Measurements from ENCODE around the gene CCDC63. TPM values are rescaled to one million over a fixed set of nuclear protein-coding genes. Genes with fewer than 3 reads are reported as not detected.

CCDC63 gene
- total and polyA plus RNA-seq, 9 of the 15 experiments (the other 6 are each of a cell fraction or from before 2014, with no cell fraction given) = not detected

- TF ChIP-seq EGR1 (conservative IDR thresholded peaks at IDR 0.05) (no peak), TGIF2 (CRISPR knock-in tag; IDR thresholded peaks at IDR 0.05) (no peak), RBM25 (IDR thresholded peaks at IDR 0.05; ENCODE audit: low read depth, low read length, severe bottlenecking) (no peak), NRF1 (conservative IDR thresholded peaks at IDR 0.05 in 1 of 2, IDR thresholded peaks at IDR 0.05 in 1 of 2) (0 out of 4 replicates have a peak, but pooled peaks of 1 of the 2 experiments have one; percentile 21), ZNF449 (CRISPR knock-in tag; IDR thresholded peaks at IDR 0.05) (no peak), NONO (IDR thresholded peaks at IDR 0.05; ENCODE audit: low read depth in 2 of 2, low read length in 1 of 2) (no peak), HDAC1 (IDR thresholded peaks at IDR 0.05) (0 out of 4 replicates have a peak, but pooled peaks of 1 of the 2 experiments have one; percentile 44), ATF3 (IDR thresholded peaks at IDR 0.05) (peak; percentile 63), ATF3 (CRISPR knock-in tag; conservative IDR thresholded peaks at IDR 0.05) (no peak), ZNF232 (CRISPR knock-in tag; IDR thresholded peaks at IDR 0.05) (no peak), GTF3C2 (IDR thresholded peaks at IDR 0.05; ENCODE audit: borderline replicate concordance, extremely low read depth, insufficient read length) (peak; percentile 21), CTCF (IDR thresholded peaks at IDR 0.05 in 2 of 3, conservative IDR thresholded peaks at IDR 0.05 in 1 of 3; ENCODE audit: insufficient read depth in 2 of 3, low read depth in 1 of 3, low read length in 3 of 3) (peak; percentile 99), ZNF324 (CRISPR knock-in tag; IDR thresholded peaks at IDR 0.05) (no peak), ZNF354B (CRISPR knock-in tag; IDR thresholded peaks at IDR 0.05) (0 out of 2 replicates have a peak, but pooled peaks have one; percentile 2), ZNF408 (CRISPR knock-in tag; IDR thresholded peaks at IDR 0.05; ENCODE audit: low read depth) (no peak), UBTF (IDR thresholded peaks at IDR 0.05; ENCODE audit: borderline replicate concordance in 1 of 2, low read depth in 2 of 2, low read length in 2 of 2) (no peak), TBP (optimal IDR thresholded peaks at IDR 0.05; ENCODE audit: low read depth, low read length) (no peak)
Observed at GRCh38 chr12:110826592-110827200, 20.1 kb upstream of the CCDC63 start (continued).

Data from K562 (cell line).